Esophagus squamous epithelium (tissue), 5 donors: ENCODE measurements around the gene ACTG1. TPM values are rescaled to one million over a fixed set of nuclear protein-coding genes. Genes with fewer than 3 reads are reported as not detected.

ENCODE experiments used
- DNase-seq: peaks from one replicate; lab custom pipeline; 2025; lab: John Stamatoyannopoulos, UW
- H3K27ac ChIP-seq, 4 donors: fragments of 200-600 bp; sonication (generic); one replicate each; pipeline ENCODE4 v1.5.1; 2016 to 2019; ENCODE audit warnings: mild to moderate bottlenecking in 1 of 4
- H3K27me3 ChIP-seq, 4 donors: fragments of 200-600 bp; sonication (generic); 1 replicate in 3 of 4; 2 replicates in 1 of 4; pipeline versions ENCODE4 v1.5.1 to v1.6.0; 2017 to 2021; ENCODE audit warnings: antibody characterized with exemption in 1 of 4
- H3K36me3 ChIP-seq, 3 donors: fragments of 200-600 bp; sonication (generic); one replicate each; pipeline ENCODE4 v1.5.1; 2016 to 2019
- H3K4me1 ChIP-seq, 3 donors: fragments of 200-600 bp; sonication (generic); one replicate each; pipeline ENCODE4 v1.5.1; 2017 to 2019
- H3K4me3 ChIP-seq, 4 donors: fragments of 200-600 bp; sonication (generic); 1 replicate in 3 of 4; 2 replicates in 1 of 4; pipeline ENCODE4 v1.5.1; 2016 to 2019; ENCODE audit warnings: mild to moderate bottlenecking in 2 of 4, moderate library complexity in 1 of 4
- H3K9me3 ChIP-seq, 3 donors: fragments of 200-600 bp; sonication (generic); one replicate each; pipeline ENCODE4 v1.5.1; 2016 to 2019
- POLR2A ChIP-seq, 4 donors: fragments of 450-650 bp; IDR thresholded peaks; one replicate each; pipeline ENCODE4 v1.6.1; 2017; ENCODE audit warnings: antibody characterized with exemption in 4 of 4, mild to moderate bottlenecking in 4 of 4, moderate library complexity in 3 of 4
- WGBS, 2 donors: methylation state at CpG; one replicate each; pipeline ENCODE4 v1.1.5; 2018; 5-methylcytosine and 5-hydroxymethylcytosine counted together
- intact Hi-C: fragments of 100-400 bp; cut with DNase I; formaldehyde crosslinking; loops from one replicate; pipeline ENCODE4 v1.15.0; 2022
- total RNA-seq, 4 donors: library from RNA; depleted of rRNA; stranded (reverse); fragments of >200 nt; gene quantifications; one replicate each; pipeline ENCODE4 v1.1.0, GENCODE V29; 2016
- TF ChIP-seq, protein P1 (sequence below), 6 experiments: fragments of 450-650 bp in 4 of 6; fragments of 200-600 bp in 2 of 6; sonication (generic) in 2 of 6; IDR thresholded peaks; one replicate each; pipeline ENCODE4 v1.5.1; 2016 to 2019; ENCODE audit warnings: antibody characterized with exemption in 6 of 6, mild to moderate bottlenecking in 4 of 6, moderate library complexity in 4 of 6
- donor health status: DM: yes; HTN: yes; CAD: no.

ACTG1 gene
- total RNA-seq, result 1,000 to 10,000 TPM; 3,349 to 6,664 (median 4,433) TPM

DNA sequence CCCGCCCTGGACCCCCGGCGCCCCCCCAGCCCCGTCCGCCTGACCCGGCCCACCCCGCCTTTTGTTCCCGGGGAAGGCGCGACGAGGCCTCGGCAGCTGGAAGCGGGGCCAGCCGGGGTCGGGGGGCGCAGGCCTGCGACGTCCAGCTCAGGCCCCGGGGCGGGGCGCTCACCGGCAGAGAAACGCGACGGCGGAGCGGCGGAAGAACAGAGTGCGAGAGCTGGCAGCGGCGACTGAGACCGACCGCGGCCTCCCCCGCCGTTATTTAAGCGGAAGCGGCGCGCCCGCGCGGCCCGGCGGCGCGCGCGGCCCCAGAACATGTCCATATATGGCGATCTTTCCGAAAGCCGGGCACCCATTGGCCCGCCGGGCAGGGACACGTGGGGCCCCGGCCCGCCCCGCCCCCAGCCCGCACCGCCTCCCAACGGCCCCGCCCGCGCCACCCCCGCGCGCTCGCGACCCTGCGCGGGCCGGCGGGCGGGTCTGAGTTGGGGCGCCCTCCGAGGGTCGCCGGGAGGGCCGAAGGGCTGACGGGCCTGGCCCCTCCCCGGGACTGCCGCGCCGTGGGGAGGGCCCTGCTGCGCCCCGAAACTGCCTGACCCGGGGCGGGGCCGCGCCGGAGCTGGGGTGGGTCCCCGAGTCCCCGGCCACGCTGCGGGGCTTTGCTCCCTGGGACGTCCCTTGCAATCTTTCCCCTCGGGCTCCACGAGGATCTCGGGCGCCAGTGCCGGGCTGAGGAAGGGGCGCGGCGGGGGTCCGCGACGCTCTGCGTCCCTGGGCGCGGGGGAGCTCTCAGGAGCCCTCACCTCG, at the start of gene ACTG1:
TSS of gene ACTG1 (minus strand) at position 238 of the 810 bp plus-strand sequence. CDS start 445 bp downstream, outside the sequence.
- Histone ChIP-seq H3K27me3 (no peaks in the 10 kb centered on the region), H3K27ac (peak within 1 kb of the TSS; percentile 99 to 100 (median 100)), H3K9me3 (no peaks in the 10 kb centered on the region), H3K4me3 (peak within 1 kb of the TSS; percentile 91 to 99 (median 97)), H3K36me3 (peaks cover 15 to 41% (median 28%) of the 10 kb centered on the region in 3 donors), H3K4me1 (peaks cover 30 to 80% (median 38%) of the 10 kb centered on the region in 3 donors)
- no CpG with 5 or more reads among the region's 111 CpGs for WGBS, 2 donors
- peak; percentile 73 for DNase-seq
- intact Hi-C loops, result loop anchor here (5.0 kb wide), 1 partner anchor 115 kb away; the partner anchor contains the start of gene BAHCC1
- TF ChIP-seq, protein P1, sequence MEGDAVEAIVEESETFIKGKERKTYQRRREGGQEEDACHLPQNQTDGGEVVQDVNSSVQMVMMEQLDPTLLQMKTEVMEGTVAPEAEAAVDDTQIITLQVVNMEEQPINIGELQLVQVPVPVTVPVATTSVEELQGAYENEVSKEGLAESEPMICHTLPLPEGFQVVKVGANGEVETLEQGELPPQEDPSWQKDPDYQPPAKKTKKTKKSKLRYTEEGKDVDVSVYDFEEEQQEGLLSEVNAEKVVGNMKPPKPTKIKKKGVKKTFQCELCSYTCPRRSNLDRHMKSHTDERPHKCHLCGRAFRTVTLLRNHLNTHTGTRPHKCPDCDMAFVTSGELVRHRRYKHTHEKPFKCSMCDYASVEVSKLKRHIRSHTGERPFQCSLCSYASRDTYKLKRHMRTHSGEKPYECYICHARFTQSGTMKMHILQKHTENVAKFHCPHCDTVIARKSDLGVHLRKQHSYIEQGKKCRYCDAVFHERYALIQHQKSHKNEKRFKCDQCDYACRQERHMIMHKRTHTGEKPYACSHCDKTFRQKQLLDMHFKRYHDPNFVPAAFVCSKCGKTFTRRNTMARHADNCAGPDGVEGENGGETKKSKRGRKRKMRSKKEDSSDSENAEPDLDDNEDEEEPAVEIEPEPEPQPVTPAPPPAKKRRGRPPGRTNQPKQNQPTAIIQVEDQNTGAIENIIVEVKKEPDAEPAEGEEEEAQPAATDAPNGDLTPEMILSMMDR (IDR thresholded peaks at IDR 0.05), result peak in 1 of 6 experiments; percentile 5
- peak in 3 of 4 donors; percentile 28 to 98 (median 97) for TF ChIP-seq POLR2A (IDR thresholded peaks at IDR 0.05)

- H3K4me3 ChIP-seq, result no peak overlapping the region
- DNase-seq, result no peak
- intact Hi-C loops, result no loop called here
- H3K27me3 ChIP-seq, result no peaks in the 10 kb centered on the region
- peaks cover 0 to 13% (median 8%) of the 10 kb centered on the region in 3 donors for H3K4me1 ChIP-seq
- H3K9me3 ChIP-seq, result no peaks in the 10 kb centered on the region
- 78 to 83% methylated on average over 4 of the region's 4 CpGs for WGBS, 2 donors
- H3K36me3 ChIP-seq, result peaks cover 27 to 100% (median 44%) of the 10 kb centered on the region in 3 donors
- H3K27ac ChIP-seq, result no peak overlapping the region
- TF ChIP-seq POLR2A (IDR thresholded peaks at IDR 0.05), result no peak
These were observed 48.9 kb upstream of the ACTG1 start for GRCh38 chr17:81561494-81561885.

GRCh38 chr17:81558941-81559806, 46.6 kb upstream of the ACTG1 start:
- no peak for DNase-seq
- Histone ChIP-seq H3K4me1 (peaks cover 0 to 4% (median under 1%) of the 10 kb centered on the region in 3 donors), H3K36me3 (peaks cover 14 to 82% (median 31%) of the 10 kb centered on the region in 3 donors), H3K27ac (no peak overlapping the region), H3K9me3 (no peaks in the 10 kb centered on the region), H3K27me3 (no peaks in the 10 kb centered on the region), H3K4me3 (no peak overlapping the region)
- no peak for TF ChIP-seq POLR2A (IDR thresholded peaks at IDR 0.05)
- TF ChIP-seq, protein P1 (IDR thresholded peaks at IDR 0.05), result no peak
- intact Hi-C loops, result no loop called here
- WGBS, 2 donors, result 86 to 87% methylated on average over 11 to 14 of the region's 27 CpGs

GRCh38 chr17:81558115-81558468, 45.5 kb upstream of the ACTG1 start:
- intact Hi-C loops, result no loop called here
- Histone ChIP-seq H3K27me3 (no peaks in the 10 kb centered on the region), H3K36me3 (peaks cover 14 to 71% (median 31%) of the 10 kb centered on the region in 3 donors), H3K9me3 (no peaks in the 10 kb centered on the region), H3K4me1 (peaks cover 7 to 15% (median 11%) of the 10 kb centered on the region in 3 donors), H3K27ac (no peak overlapping the region), H3K4me3 (no peak overlapping the region)
- no peak for DNase-seq
- 90% methylated on average over 2 of the region's 12 CpGs; no CpG with 5 or more reads in 1 of the 2 donors for WGBS, 2 donors
- TF ChIP-seq, protein P1 (IDR thresholded peaks at IDR 0.05), result no peak
- no peak for TF ChIP-seq POLR2A (IDR thresholded peaks at IDR 0.05)

DNA sequence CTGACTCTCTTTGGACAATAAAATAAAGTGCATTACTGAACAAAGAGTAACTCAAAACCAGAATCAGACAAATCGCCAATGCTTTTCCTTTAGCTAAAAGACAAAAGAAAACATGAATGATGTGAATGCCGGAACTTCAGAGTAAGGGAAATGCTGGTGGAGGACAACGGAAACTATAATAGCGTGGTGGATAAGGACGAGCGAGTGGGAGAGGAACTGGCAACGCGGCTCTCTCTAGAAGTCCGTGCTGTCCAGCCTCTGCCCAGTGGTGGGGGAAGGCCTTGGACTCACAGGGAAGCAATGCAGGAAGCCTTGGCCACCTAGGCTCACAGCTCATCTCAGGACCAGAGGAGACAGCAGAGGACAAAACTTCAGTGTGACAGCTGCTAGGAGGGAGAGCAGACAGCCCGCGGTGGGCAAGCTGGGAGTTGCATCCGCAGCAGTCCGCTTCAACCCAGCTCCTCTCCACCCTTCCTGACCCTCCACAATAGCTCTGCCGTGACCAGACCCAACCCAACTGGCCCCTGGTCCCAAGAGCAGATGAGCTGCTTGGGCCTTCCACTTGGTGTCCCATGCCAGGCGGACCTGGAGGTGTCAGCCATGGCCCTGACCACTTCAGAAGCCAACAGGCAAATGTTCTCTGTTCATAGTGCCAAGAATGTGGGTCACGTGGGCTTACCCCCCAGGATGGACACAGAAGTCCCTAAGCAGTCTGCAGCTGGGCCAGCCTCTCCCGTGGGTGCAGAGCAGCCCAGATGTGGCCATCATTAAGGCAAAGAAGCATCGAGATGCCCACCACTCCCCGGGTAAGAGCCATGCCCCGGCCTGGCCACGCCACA, 44.9 kb upstream of the ACTG1 start:
- intact Hi-C loops, result no loop called here
- peaks cover 13 to 65% (median 31%) of the 10 kb centered on the region in 3 donors for H3K36me3 ChIP-seq
- no peaks in the 10 kb centered on the region for H3K9me3 ChIP-seq
- H3K27me3 ChIP-seq, result no peaks in the 10 kb centered on the region
- 86 to 94% methylated on average over 10 to 13 of the region's 21 CpGs for WGBS, 2 donors
- TF ChIP-seq POLR2A (IDR thresholded peaks at IDR 0.05), result no peak
- TF ChIP-seq, protein P1 (IDR thresholded peaks at IDR 0.05), result no peak
- H3K27ac ChIP-seq, result no peak overlapping the region
- H3K4me3 ChIP-seq, result no peak overlapping the region
- DNase-seq, result no peak
- peaks cover 8 to 18% (median 12%) of the 10 kb centered on the region in 3 donors for H3K4me1 ChIP-seq
